Hematopoietic multipotent progenitor cell treated with erythropoietin and hydrocortisone succinate and interleukin-3 and kit ligand, for 8 days (in vitro differentiated cells): ENCODE results near the gene GCK.
"Not testable (repeated sequence)": the region's sequence is repeated elsewhere in the genome, so short reads cannot be mapped to it uniquely, and the experiment has no call there.

Source experiments
- DNase-seq: peaks from one replicate; pipeline ENCODE4 v3.0.0-alpha.2; 2015

The GCK gene

DNA sequence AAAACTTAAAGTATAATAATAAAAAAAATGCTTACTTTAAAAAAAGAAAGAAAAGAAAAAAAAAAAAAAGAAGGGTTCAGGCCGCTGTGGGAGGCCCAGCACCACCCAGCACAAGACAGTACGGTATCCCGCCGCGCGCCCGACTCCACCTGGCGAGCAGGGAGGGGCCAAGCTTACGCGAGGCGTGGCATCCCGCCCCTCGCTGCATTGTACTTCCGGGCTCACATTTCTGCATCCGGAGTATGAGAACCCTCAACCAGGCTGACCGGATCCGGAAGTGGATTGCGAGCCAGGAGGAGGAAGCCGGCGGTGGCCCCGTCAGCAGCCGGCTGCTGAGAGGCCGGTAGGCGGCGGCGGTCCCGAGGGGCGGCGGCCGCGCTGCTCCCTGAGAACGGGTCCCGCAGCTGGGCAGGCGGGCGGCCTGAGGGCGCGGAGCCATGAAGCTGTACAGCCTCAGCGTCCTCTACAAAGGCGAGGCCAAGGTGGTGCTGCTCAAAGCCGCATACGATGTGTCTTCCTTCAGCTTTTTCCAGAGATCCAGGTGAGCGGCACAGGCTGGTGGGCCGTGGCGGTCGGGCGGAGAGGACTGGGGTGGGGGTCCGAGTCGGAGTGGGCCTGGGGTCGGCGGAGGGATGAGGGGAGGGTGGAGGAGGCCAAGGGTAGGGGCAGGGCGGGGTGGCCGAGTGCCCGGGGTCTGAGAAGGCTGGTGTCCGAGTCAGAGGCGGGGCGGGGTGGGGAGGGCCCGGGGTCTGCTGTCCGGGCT is 11.6 kb upstream of the GCK start, which contains the start of gene YKT6:
Gene YKT6 (plus strand): TSS at position 280 of the 763 bp plus-strand sequence. CDS start 158 bp downstream, at position 438.
- peak; percentile 98 for DNase-seq

DNA sequence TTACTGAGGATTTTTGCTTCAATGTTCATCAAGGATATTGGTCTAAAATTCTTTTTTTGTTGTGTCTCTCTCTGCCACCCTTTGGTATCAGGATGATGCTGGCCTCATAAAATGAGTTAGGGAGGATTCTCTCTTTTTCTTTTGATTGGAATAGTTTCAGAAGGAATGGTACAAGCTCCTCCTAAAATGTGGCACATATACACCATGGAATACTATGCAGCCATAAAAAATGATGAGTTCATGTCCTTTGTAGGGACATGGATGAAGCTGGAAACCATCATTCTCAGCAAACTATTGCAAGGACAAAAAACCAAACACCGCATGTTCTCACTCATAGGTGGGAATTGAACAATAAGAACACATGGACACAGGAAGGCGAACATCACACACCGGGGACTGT is 10.9 kb upstream of the GCK start:
- DNase-seq: not testable (repeated sequence)

DNA sequence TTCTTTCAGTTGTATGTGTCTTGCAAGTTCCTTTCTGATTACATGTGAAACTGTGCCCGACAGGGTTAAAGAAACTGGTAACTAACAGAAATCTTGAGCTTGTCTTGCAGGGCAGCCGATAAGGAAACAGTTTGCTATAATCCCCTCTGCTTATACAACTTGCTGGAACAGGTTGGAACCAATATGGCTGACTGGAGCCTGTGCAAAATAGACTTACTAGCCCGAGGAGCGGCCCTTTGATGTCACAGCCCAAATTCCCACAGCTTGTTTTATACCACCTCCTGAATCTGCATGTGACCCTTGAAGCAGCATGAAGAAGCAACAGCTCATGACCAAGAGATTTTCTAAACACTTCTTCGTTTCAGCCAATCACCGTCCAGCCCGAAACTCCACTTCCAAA is 8.2 kb upstream of the GCK start:
- no peak for DNase-seq

DNA sequence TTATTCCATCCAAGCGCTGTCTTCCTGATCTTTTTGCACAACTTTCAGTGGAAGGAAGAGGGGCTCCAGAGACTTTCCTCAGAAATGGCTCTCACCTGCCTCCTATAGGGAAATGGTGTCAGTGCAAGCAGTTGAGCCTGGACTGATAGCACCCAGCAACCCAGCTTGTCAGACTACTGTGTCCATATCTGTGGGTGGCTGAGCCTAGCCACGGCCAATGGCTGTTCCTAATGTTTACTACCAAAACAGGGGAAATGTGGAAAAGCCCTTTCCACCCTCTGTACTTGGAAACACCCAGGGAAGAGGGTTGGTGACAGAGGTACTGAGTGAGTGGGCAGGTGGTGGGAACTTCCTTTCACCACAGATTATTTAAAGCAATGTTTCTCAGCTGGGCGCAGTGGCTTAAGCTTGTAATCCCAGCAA is 7.2 kb upstream of the GCK start:
- peak; percentile 68 for DNase-seq

DNA sequence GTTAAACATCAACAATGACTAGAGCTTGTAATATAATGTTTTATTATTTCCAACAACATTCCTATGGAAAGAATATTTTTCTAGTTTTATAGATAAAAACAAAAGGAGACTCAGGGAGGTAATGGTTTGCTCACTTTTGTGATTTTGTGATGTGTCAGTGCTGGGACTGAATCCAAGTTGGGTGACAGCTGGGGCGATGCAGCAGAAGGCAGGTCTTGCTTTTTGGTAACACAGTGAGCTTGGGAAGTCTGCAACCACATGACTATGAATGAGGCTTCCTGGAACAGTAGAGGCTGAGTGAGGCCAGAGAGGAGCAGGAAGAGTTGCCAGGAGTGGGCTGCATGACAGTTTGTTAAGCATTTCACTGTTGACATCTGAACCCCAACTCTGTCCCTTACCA is 6.7 kb upstream of the GCK start:
- no peak for DNase-seq

DNA sequence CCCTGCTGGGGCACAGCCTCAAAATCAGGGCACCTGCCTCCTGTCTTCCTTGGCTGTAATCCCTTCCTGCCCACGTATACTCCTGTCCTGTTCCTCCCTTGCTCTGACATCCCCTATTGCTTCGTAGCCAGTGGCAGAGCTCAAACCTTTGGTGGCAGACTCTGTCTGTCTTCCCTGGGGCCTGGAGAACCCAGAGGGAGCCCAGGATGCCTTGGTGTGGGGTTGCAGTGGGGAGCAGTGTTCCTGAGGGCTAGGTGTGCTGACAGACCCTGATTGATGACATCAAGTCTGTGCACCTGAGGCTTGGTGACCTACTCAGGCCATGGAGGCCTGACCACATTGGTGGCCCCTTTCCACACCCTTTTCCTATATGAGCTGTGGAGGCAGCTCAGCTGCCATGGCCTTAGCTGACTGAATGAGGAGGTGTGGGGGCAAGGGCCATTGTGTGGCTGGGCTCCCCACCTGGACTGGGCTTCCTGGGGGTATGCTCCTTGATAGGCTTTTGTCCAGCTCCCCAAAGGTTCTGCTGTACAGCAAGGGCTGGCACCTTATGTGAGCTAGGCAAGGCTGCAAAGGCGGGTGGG is 5.4 kb upstream of the GCK start:
- DNase-seq: no peak

DNA sequence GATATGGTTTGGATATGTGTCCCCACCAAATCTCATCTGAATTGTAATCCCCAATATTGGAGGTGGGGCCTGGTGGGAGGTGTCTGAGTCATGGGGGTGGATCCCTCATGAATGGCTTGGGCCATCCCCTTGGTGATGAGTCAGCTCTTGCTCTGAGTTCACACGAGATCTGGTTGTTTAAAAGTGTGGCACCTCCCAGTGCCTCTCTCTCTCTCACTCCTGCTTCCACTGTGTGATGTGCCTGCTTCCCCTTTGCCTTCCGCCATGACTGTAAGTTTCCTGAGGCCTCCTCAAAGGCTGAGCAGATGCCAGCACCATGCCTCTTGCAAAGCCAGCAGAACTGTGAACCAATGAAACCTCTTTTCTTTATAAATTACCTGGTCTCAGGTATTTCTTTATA is 4.8 kb upstream of the GCK start:
- peak; percentile 64 for DNase-seq

DNA sequence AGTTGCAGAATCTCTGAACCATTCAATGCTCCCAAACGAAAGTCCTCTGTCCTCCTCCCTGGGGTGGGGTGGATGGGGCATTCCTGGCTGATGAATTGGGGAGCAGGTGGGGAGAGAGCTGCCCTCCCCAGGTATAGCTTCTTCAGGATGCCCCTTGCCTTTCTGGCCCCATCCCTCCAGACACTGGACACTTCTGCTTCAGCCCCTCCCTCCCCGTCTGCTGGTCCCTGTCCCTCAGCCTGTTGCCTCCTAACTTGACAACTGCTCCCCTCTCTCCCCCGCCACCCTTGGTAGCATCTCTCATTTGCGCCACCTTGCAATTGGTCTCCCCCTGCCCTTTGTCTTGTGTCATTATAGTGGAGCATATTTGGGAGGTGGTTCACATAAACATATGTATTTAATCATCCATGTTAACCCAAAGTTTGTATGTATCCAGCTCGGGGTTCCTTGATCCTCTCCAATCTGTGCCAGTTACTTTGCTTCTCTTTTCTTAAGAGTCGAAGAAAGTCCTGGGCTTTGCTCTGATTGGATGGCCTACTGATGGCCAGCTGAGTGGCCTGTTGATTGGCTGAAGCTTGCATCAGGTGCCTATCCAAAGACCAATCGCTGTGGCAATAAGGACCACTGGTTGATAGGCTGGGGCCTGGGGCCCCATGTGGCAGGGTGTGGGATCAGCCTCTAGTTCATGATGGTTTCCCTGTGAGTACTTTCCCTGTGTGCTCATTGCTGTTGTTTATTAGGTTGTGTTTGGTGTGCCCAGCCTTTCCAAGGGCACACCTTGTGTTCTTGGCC is 4.0 kb upstream of the GCK start:
- DNase-seq: peak; percentile 14

DNA sequence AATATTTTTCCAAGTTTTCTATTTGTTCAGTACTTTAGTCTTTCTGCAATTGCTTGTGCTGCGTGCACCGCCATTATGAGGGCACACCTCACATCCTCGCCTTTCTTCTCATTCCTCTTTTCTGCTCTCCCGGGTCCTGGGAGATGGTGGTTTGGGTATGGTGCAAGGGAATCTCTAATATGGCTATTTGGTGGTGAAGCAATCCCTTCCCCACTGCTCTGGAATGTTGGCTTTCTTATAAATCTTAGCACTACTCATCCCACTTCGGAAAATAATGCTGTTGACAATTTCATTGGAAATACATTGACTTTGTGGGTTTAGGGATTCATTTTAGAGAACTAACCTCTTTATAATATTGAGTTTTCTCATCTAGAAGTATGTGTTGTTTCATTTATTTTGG is 1.9 kb upstream of the GCK start:
- DNase-seq: no peak

DNA sequence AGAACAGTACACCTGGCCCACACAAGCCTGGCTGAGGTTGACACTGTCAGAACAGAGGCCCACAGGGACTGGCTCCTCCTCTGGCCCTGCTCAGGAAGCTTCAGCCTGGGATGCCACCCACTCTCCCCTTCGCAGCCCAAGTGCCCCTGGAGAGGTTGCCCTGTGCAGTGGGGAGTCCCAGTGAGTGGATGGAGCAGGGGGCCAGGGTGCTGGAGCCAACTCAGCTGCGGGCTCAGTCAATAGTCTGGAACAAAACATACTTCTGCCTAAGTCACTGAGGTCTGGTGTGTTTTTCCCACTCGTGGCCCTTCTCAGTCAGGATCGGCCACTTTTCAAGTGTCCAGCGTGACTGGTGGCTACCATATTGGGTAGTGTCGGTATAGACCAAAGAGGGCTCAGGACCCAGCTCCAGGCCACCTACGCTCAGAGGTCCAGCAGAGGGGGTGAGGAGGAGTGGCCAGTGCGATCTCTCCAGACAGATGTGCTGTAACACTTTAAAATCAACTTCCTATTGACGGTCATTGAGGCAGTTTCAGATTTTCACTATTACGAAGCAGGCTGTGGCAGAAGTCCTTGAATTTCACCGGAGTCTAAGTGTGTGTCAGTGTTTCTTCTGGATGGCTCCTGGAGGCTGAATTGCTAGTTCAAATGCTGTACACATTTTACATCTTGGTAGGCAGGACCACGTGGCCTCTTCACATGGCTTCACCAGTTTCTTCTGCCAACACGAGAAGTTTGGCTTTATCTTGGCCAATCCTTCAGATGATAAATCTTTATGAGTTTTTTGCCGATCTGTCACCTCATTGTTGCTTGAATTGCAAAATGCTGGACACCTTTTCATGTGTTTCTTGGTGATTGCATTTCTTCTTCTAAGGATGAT is 994 bp upstream of the GCK start:
- no peak for DNase-seq

DNA sequence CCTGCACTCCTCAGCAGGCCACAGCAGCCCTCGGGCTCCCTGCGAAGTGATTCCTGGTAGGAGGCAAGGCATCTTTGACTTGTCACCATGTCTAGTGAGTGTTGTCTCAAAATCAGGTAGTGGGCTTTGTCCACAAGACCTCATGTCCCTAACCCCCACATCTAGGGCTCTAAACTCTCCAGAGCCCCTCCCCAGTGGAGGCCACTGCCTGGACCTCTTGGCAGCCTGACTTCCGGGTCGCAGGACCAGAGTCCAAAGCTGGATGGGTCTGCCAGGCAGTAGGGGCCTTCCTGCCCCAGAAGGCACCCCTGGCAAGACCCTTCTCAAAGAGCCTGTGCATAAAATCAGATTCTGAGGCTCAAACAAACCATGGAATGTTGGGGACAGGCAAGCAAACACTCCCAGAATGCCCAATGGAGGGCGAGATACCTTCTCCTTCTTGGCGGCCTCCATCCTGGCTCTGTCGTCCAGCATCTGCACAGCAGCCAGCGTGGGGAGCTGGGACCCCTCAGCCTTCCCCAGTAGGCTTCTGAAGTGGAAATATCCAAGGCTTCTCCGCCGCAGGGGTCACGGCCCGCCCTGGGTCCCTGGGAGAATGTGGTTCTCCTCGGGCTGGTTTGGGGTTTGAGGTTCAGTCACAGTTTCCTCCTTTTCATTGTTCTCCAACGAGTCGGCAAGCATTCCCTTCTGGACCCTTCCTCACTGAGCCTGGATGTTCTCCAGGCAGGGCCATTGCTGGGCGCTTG is 586 bp downstream of the GCK start:
- DNase-seq: no peak

DNA sequence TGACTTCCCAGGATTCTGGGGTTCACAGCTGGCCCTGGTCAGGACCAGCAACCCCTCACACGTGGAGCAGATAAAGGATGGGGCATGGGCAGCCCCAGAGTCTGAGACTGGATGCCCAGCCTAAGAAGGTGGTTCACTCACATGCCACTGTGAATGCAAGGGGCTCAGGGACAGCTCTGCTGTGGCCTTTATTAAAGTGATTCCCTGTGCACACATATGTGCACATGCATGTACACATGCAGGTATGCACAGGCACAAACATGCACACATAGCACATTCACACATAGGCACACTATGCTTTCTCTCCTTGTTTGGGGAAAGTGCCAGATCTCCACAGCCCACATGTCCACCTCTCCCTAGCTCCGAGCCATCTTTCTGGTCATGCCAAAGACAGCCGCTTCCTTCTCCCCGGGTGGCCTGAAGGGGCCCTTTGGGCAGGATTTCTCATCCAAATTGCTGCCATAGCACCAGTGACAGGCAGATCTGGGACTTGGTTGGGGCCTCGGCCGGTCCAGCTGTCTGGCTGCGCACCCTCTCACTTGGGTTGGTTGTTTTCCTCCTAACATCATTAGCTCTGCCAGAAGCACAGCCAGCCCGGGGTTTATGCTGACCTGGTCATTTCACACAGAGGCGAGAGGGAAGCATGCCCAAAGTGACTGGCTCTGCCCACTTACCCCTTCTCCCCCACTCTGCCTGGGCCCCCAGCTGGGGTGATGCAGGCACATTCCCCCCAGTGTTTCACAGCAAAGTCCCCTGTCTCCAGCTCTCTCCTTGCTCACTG is 1.4 kb downstream of the GCK start:
- DNase-seq: no peak

DNA sequence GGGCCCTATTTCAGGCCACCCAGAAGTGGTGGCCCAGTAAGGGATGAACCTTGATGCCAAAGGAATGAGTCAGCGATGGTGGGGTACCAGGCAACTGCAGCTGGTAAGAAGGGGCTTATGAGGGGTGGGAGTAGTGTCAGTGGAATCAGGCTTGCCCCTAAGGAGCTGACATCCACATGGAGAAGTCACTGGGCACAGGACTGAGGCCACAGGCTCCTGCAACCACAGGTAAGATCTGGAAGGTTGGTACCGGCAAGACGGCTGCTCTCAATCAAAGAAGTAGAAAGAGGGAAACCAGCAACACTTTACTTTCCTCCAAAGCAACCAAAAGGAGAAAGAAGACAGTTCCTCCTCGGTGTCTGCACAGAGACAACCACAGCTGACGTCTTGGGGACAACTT is 2.5 kb downstream of the GCK start:
- DNase-seq: no peak

DNA sequence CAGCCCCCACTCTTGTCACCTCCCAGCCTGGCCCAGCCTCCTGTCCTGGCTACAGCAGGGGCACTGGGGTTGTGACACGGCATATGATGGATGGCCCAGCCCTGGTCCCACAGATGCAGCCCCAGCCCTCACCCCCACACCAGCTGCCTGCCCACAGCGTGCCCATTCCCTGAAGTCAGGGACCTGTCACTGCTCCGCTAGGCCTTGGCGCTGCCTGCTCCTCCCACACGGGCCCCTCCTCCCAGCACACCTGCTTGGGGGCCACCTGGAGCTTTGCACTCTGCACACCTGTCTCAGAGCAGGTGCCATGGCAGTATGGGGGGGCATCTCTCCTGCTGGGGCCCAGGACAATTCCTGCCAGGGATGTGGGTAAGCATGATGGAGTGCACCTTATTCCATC is 3.5 kb downstream of the GCK start:
- no peak for DNase-seq

DNA sequence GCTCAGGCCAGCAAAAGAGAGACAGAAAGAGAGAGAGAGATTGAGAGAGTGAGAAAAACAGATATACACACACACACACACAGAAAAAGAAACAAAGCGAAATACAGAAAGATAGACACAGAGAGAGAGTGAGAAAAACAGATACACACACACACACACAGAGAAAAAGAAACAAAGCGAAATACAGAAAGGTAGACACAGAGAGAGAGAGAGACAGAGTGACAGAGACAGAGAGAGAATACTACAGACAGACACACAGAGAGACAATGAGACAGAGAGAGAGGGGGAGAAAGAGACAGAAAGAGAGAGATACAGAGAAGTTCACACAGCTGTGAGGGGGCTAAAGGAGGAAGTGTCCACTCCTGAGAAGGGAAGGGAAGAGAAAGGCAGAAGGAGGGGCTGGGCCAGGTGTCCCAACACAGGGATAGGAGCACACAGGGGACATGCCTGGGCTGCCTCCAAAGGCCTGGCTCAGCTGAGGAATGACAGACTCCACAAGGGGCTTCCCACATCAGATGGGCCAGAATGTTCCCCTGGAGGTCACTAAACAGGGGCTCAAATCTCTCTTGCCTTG is 4.3 kb downstream of the GCK start:
- no peak for DNase-seq

DNA sequence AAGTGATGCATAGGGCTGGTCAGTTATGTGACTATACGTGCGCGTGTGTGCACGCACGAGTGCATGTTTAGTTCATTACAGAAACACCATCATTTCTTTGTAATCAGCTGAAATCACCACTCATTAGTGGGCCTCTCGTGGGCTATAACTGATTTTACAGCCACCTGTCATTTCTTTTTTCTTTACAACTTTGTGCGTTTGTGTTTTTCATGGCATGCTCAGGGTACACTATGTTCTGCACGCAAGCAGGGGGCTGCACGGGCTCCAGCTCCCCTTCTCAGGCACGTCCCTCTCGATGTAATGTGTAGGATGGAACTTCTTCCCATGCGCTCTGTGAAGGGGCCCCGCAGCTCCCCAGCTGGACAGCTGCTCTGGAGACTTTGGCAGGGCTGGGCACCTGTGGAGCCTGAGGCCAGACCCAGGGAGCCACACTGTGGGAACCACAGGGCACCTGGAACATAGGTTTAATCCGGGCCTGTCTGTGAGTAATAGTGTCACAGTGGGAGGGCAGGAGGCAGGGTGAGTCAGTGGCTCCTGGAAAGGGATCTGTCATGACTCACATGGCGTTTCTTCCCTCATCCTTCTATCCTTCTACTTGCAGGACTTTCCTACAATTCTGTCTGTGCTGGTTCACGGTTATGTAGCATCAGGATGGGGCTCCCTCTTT is 4.9 kb downstream of the GCK start:
- no peak for DNase-seq

DNA sequence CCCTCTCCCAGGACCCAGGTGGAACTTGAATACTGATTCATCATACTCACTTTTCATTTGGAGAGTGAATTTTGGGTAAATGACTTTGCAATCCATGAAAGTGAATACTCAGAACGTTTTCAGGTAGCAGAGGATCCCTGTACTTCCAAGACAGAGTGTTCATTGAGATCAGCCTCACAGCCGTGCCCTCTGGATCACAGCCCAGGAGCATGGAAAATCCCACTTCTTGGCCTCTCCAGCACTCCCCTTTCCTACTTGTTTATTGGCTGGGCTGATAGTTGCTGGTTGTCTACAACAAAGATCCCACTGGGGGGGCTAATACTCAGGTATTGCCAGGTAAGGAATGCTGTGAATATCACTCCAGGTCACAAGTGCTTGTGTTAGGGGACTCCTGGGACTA is 5.9 kb downstream of the GCK start:
- DNase-seq: no peak

DNA sequence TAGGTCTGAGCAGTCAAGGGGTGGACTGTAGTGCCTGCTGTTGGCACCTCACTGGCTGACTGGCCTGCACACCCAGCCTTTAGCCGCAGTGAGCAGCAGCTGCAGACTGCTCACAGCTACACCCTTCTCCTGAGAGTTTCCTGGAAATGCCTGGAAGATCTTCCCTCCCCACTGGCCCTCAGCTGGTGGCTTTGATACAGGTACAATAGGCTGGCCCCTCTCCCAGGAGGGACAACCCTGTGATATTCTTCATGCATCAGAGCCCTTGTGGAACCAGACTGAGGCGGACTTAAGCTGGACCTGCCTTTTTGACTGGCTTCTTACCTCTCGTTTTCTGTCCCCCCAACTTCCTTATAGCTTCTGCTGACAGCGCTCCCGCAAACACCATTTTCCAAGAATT is 6.4 kb downstream of the GCK start:
- no peak for DNase-seq

DNA sequence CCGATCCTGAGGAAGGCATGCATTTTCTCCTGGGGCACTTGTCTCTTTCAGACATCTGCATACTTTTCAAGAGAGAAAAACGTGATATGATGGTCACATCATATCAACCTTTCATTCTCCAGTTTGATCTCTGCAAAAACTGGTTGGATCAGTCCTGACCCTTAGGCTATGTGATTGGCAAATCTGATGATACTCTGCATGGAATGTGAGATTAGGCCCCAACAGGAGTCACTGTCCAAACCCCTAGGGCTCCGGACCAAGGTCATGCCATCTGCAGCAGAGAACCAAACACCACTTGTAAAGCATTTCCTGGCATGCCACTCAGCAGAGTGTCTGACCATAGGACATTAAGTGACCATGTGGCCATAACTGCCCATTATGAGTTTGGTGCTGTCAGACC is 8.6 kb downstream of the GCK start:
- DNase-seq: no peak

DNA sequence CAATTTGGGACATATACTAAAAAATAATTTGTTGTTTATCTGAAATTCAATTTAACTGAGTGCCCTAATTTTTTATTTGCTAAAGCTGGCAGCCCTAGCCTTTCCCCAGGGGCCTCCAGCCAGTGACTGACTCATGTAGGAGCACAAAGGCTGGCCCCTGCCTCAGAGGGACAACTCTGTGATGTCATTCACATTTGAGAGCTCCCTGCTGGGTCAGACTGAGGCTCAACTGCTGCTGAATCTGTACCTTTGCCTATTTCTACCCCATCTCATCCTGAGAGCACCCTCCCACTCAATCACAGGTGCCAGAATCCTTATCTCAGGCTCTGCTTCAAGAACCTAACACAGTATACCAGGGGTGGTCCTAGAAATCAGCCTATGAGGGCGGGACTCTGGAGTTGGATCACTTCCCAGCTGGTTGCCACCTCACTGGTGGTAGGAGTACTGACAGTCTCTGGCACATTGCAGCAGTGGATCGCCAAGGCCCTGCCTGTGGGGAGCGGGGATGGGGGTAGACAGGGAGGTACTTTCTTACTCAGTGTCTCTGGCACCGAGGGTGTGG is 11.6 kb downstream of the GCK start:
- no peak for DNase-seq
